NCI-H526 (cell line): ENCODE results near the gene DLX4.

Experiments used
- DNase-seq, 2 experiments: peaks; one replicate each; lab custom pipeline; 2025; lab: John Stamatoyannopoulos, UW

Gene DLX4

GRCh38 chr17:50014471-50015088, 45.6 kb downstream of the DLX4 start:
- DNase-seq, result no peak

- no peak for DNase-seq
Observed at GRCh38 chr17:50015146-50015545, 46.2 kb downstream of the DLX4 start.

- no peak for DNase-seq
Observed at GRCh38 chr17:50018909-50019308, 49.9 kb downstream of the DLX4 start.

- no peak for DNase-seq
Observed at GRCh38 chr17:50020841-50021599, 52.0 kb downstream of the DLX4 start.

- DNase-seq, result no peak
Observed at GRCh38 chr17:50021681-50022370, 52.8 kb downstream of the DLX4 start.

- DNase-seq, result no peak
Observed at GRCh38 chr17:50022463-50023130, 53.6 kb downstream of the DLX4 start.

GRCh38 chr17:50023520-50023919, 54.5 kb downstream of the DLX4 start:
- no peak for DNase-seq
